ENCODE results near the gene HAND2.

Gene HAND2

DNA sequence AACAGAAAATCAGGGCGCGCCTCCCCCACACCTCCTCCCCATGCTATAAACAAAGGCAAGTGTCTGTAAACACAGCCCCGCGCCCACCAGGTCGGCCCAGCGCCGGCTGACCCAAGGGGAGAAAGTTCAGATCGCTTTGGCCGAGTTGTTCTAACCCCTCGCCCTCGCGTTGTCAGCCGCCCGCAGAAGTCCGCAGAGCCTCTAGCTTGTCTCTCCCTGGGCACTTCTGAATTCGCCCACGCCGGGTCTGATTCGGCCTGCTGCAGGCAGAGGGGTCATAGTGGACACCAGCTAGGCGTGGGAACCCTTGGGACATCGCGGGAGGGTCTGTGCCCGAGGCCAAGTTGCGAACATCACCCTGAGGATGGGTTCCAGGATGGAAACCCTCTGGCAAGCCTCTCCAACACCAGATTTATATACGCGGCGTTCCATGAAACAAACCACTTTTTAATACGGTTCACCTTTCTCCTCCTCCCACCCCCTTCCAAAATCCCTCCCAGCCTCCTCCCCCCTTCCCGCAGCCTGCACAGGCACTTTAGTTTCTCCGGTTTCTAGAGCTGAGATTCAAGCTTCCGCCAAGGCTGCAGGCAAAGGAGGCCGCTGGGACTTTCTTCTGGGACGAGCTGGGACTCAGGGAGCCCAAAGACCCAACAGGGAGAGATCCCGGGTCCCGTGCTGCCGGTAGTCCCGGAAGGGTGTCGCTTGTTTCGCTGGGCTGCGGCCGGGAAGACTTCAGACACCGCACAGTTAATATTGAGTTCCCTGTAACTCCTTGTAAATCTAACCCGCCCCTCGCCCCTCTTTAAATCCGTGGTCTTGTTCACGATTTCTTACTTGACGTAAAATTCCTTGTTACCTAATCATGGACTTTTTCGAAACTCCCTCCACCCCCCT lies 4.7 kb downstream of the HAND2 start:
- Histone ChIP-seq H3K4me3 (ENCODE audit: low read length) (no peak overlapping the region), H3K4me2 (ENCODE audit: low read length) (no peak overlapping the region), H3K27me3 (ENCODE audit: control insufficient read depth, insufficient read depth, low read length) (peaks cover 25% of the 10 kb centered on the region), H3K9ac (ENCODE audit: low read depth, low read length) (no peak overlapping the region), H3K36me3 (ENCODE audit: insufficient read depth, low read length) (no peaks in the 10 kb centered on the region), H3K4me1 (ENCODE audit: control insufficient read depth, insufficient read depth, low read length) (peaks cover 14% of the 10 kb centered on the region), H3K9me3 (replicated peaks; ENCODE audit: low read length) (no peaks in the 10 kb centered on the region)

DNA sequence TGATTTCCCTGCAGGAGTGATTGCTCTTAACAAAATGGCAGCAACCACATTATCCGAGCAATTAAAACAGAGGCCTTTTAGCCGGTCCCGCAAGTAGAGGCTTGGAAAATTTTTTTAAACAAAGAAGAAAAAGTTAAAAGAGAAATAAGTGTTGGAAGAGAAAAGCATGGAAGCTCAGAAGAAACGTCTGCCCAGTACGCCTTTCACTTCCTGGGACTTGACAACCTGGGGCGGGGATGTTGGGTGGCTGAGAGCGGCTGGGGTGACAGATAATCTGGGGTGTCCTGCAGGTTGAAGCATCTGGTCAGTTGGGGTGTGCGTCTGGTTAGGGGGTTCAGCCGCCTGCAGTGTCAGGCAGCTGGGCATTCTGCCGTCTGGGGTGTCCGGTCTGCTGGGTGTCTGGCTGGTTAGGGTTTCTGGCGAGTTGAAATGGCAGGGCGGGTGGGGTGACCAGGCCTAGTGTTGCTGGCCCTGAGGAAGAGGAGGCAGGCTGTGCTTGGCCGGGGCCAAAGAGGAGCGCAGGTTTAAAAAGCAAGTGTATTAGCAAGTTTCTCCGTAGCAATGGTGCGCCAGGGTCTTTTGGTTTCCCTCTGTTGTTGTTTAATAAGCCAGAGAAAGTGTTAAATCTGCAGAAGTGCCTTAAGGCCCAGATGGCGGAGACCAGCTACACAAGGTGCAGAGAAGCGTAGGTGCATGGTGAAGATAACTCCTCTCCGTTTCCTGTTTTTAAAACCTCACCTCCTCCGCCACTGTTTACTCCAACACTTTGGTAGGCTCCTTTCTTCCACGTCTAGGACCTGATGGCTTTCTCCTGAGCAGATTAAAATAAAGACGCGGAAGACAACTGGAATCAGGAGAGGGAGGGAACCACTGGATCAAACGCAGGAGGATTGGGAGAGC lies 5.6 kb downstream of the HAND2 start:
- Histone ChIP-seq H3K4me2 (ENCODE audit: low read length) (no peak overlapping the region), H3K9me3 (replicated peaks; ENCODE audit: low read length) (no peaks in the 10 kb centered on the region), H3K4me1 (ENCODE audit: control insufficient read depth, insufficient read depth, low read length) (peaks cover 13% of the 10 kb centered on the region), H3K4me3 (ENCODE audit: low read length) (no peak overlapping the region), H3K9ac (ENCODE audit: low read depth, low read length) (no peak overlapping the region), H3K36me3 (ENCODE audit: insufficient read depth, low read length) (no peaks in the 10 kb centered on the region), H3K27me3 (ENCODE audit: control insufficient read depth, insufficient read depth, low read length) (peaks cover 19% of the 10 kb centered on the region)

- H3K36me3 ChIP-seq (ENCODE audit: insufficient read depth, low read length): no peaks in the 10 kb centered on the region
- H3K4me2 ChIP-seq (ENCODE audit: low read length): peak overlapping the region; percentile 99
- peak overlapping the region; percentile 76 for H3K4me3 ChIP-seq (ENCODE audit: low read length)
- no peak overlapping the region for H3K9ac ChIP-seq (ENCODE audit: low read depth, low read length)
- peaks cover 11% of the 10 kb centered on the region for H3K4me1 ChIP-seq (ENCODE audit: control insufficient read depth, insufficient read depth, low read length)
- no peaks in the 10 kb centered on the region for H3K9me3 ChIP-seq (replicated peaks; ENCODE audit: low read length)
- H3K27me3 ChIP-seq (ENCODE audit: control insufficient read depth, insufficient read depth, low read length): peaks cover 15% of the 10 kb centered on the region
These were observed 7.1 kb downstream of the HAND2 start for GRCh38 chr4:173522951-173523395.

- peak overlapping the region; percentile 76 for H3K4me3 ChIP-seq (ENCODE audit: low read length)
- no peaks in the 10 kb centered on the region for H3K9me3 ChIP-seq (replicated peaks; ENCODE audit: low read length)
- H3K9ac ChIP-seq (ENCODE audit: low read depth, low read length): peak overlapping the region; percentile 76
- peak overlapping the region; percentile 99 for H3K4me2 ChIP-seq (ENCODE audit: low read length)
- H3K4me1 ChIP-seq (ENCODE audit: control insufficient read depth, insufficient read depth, low read length): peaks cover 11% of the 10 kb centered on the region
- H3K27me3 ChIP-seq (ENCODE audit: control insufficient read depth, insufficient read depth, low read length): peaks cover 10% of the 10 kb centered on the region
- no peaks in the 10 kb centered on the region for H3K36me3 ChIP-seq (ENCODE audit: insufficient read depth, low read length)
These were observed 7.7 kb downstream of the HAND2 start for GRCh38 chr4:173522160-173522950.

DNA sequence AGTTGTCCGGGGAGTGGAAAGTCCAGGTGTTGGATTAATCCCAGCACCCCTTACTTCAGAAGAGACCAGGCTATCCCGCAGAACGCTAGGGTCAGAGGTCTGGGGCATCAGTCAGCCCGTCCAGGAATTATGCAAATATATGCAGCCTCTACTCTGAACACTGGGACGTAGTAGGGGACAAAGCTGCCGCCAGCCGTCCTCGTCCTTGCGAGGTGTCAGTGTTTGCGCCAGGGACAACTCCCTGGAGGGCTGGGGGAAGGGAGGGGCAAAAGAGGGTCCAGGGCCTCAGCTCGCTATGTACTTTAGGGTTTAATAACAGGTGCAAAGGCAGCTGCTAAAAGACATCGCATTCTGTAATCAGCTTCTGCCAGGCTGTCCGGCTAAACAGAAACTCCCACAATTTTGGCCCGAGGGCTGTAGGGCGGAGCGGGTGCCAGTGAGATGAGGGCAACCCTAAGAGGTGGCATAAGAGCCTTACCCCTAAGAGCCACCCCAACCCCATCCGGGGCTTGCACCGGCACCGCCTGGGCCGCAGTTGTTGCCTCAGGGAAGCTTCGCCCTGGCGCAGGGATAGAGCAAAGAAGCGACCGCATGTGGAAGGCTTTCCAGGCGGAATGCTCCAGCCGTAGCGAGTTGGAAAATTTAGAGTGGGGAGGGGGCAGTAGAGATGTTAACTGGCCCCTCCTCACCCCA lies 8.4 kb downstream of the HAND2 start:
- Histone ChIP-seq H3K9ac (ENCODE audit: low read depth, low read length) (peak overlapping the region; percentile 76), H3K4me1 (ENCODE audit: control insufficient read depth, insufficient read depth, low read length) (peaks cover 11% of the 10 kb centered on the region), H3K9me3 (replicated peaks; ENCODE audit: low read length) (no peaks in the 10 kb centered on the region), H3K36me3 (ENCODE audit: insufficient read depth, low read length) (no peaks in the 10 kb centered on the region), H3K4me2 (ENCODE audit: low read length) (peak overlapping the region; percentile 99), H3K27me3 (ENCODE audit: control insufficient read depth, insufficient read depth, low read length) (peaks cover 12% of the 10 kb centered on the region), H3K4me3 (ENCODE audit: low read length) (peak overlapping the region; percentile 76)

- H3K27me3 ChIP-seq (ENCODE audit: control insufficient read depth, insufficient read depth, low read length): peaks cover 17% of the 10 kb centered on the region
- H3K4me1 ChIP-seq (ENCODE audit: control insufficient read depth, insufficient read depth, low read length): peaks cover 11% of the 10 kb centered on the region
- H3K4me2 ChIP-seq (ENCODE audit: low read length): peak overlapping the region; percentile 99
- no peak overlapping the region for H3K9ac ChIP-seq (ENCODE audit: low read depth, low read length)
- no peaks in the 10 kb centered on the region for H3K36me3 ChIP-seq (ENCODE audit: insufficient read depth, low read length)
- H3K4me3 ChIP-seq (ENCODE audit: low read length): no peak overlapping the region
- H3K9me3 ChIP-seq (replicated peaks; ENCODE audit: low read length): no peaks in the 10 kb centered on the region
These were observed 9.0 kb downstream of the HAND2 start for GRCh38 chr4:173520921-173521466.

GRCh38 chr4:173519111-173520101 lies 10.6 kb downstream of the HAND2 start:
- H3K36me3 ChIP-seq (ENCODE audit: insufficient read depth, low read length): no peaks in the 10 kb centered on the region
- H3K27me3 ChIP-seq (ENCODE audit: control insufficient read depth, insufficient read depth, low read length): peaks cover 32% of the 10 kb centered on the region
- no peaks in the 10 kb centered on the region for H3K9me3 ChIP-seq (replicated peaks; ENCODE audit: low read length)
- no peak overlapping the region for H3K4me3 ChIP-seq (ENCODE audit: low read length)
- no peak overlapping the region for H3K9ac ChIP-seq (ENCODE audit: low read depth, low read length)
- no peak overlapping the region for H3K4me2 ChIP-seq (ENCODE audit: low read length)
- peaks cover 11% of the 10 kb centered on the region for H3K4me1 ChIP-seq (ENCODE audit: control insufficient read depth, insufficient read depth, low read length)

- no peaks in the 10 kb centered on the region for H3K9me3 ChIP-seq (replicated peaks; ENCODE audit: low read length)
- no peak overlapping the region for H3K9ac ChIP-seq (ENCODE audit: low read depth, low read length)
- no peak overlapping the region for H3K4me3 ChIP-seq (ENCODE audit: low read length)
- H3K4me1 ChIP-seq (ENCODE audit: control insufficient read depth, insufficient read depth, low read length): peaks cover 11% of the 10 kb centered on the region
- H3K36me3 ChIP-seq (ENCODE audit: insufficient read depth, low read length): no peaks in the 10 kb centered on the region
- H3K27me3 ChIP-seq (ENCODE audit: control insufficient read depth, insufficient read depth, low read length): peaks cover 40% of the 10 kb centered on the region
- H3K4me2 ChIP-seq (ENCODE audit: low read length): no peak overlapping the region
These were observed 11.5 kb downstream of the HAND2 start for GRCh38 chr4:173518425-173519102.

GRCh38 chr4:173517781-173518424 lies 12.1 kb downstream of the HAND2 start:
- Histone ChIP-seq H3K4me3 (ENCODE audit: low read length) (no peak overlapping the region), H3K36me3 (ENCODE audit: insufficient read depth, low read length) (no peaks in the 10 kb centered on the region), H3K4me2 (ENCODE audit: low read length) (no peak overlapping the region), H3K4me1 (ENCODE audit: control insufficient read depth, insufficient read depth, low read length) (peaks cover 11% of the 10 kb centered on the region), H3K9ac (ENCODE audit: low read depth, low read length) (no peak overlapping the region), H3K9me3 (replicated peaks; ENCODE audit: low read length) (no peaks in the 10 kb centered on the region), H3K27me3 (ENCODE audit: control insufficient read depth, insufficient read depth, low read length) (peaks cover 45% of the 10 kb centered on the region)
